Measurements from ENCODE around the gene MCC. TPM values are rescaled to one million over a fixed set of nuclear protein-coding genes. Genes with fewer than 3 reads are reported as not detected.

The MCC gene
- total RNA-seq, 1 experiment from 2014 or later, result 7.6 TPM

DNA sequence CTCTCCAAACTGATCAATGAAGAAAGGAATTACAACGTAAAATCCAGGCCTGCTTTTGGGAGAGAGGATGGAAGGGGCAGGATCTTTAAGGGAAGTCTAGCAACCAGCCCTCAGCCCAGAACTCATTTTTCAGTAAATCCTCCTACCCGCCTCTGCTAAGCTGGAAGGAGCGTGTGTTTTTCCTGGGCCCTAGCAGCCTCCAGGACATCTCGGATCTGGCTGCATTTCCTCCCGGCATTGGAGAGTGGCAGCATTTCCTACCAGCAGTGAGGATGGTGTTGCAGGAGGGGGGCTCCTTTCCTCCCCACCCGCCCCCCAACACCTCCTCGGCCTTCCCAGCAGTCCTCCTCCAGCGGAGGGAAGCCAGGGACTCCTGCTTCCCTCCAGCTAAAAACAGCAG is 457.1 kb downstream of the MCC start:
- no peak overlapping the region for H3K23ac ChIP-seq (ENCODE audit: insufficient read length, low read depth, low read length)
- H2AK5ac ChIP-seq (ENCODE audit: insufficient read length, low read length), result no peak overlapping the region
- no peak overlapping the region for H2BK120ac ChIP-seq (ENCODE audit: low read depth, low read length, poor library complexity, severe bottlenecking)
- no peaks in the 10 kb centered on the region for H4K20me1 ChIP-seq (ENCODE audit: control insufficient read depth, insufficient read depth, insufficient read length)
- H2BK12ac ChIP-seq (ENCODE audit: insufficient read length, low read depth, low read length), result no peak overlapping the region
- no peak overlapping the region for H4K91ac ChIP-seq (ENCODE audit: insufficient read length, low read depth, low read length)
- no peak overlapping the region for H2BK15ac ChIP-seq (ENCODE audit: low read depth, low read length)
- H3K4me1 ChIP-seq (ENCODE audit: insufficient read depth, low read length), result no peaks in the 10 kb centered on the region
- H3K18ac ChIP-seq (ENCODE audit: insufficient read length, low read depth, low read length), result no peak overlapping the region
- H3K27me3 ChIP-seq (ENCODE audit: insufficient read depth, low read length), result no peaks in the 10 kb centered on the region
- DNase-seq, result no peak
- no peak overlapping the region for H2AFZ ChIP-seq (ENCODE audit: low read length)
- no peaks in the 10 kb centered on the region for H3K9me3 ChIP-seq (ENCODE audit: control insufficient read depth, low read depth, low read length)
- H3K9ac ChIP-seq (ENCODE audit: extremely low read depth, insufficient read length, low read length), result no peak overlapping the region
- Mint-ChIP-seq H3K36me3 (ENCODE audit: insufficient read depth in 1 of 3, low read depth in 3 of 3) (peaks cover 25 to 32% (median 27%) of the 10 kb centered on the region in 3 experiments; a peak in 6 of 7 replicates), H3K9me3 (no peaks in the 10 kb centered on the region), H3K27me3 (ENCODE audit: low read depth) (no peaks in the 10 kb centered on the region; the same call in 1 of the 2 replicates), H3K4me3 (no peak overlapping the region), H3K27ac (peak overlapping the region; percentile 80 to 83 (median 82); a peak in 5 of 7 replicates), H3K4me1 (peaks cover 34 to 39% of the 10 kb centered on the region in 2 experiments)
- H3K4ac ChIP-seq (ENCODE audit: low read depth, low read length), result no peak overlapping the region
- WGBS (ENCODE audit: extremely low coverage, insufficient read length, low lambda C conversion rate), result no CpG with 5 or more reads among the region's 8 CpGs
- H4K8ac ChIP-seq (replicated peaks; ENCODE audit: insufficient read length, low read depth, low read length), result no peak overlapping the region
- no peak overlapping the region for H4K5ac ChIP-seq (ENCODE audit: insufficient read length, low read depth, low read length)
- H3K56ac ChIP-seq (ENCODE audit: insufficient read length, low read depth, low read length), result no peak overlapping the region
- H3K14ac ChIP-seq (ENCODE audit: insufficient read depth, low read length), result 0 out of 2 replicates have a peak overlapping the region, but pooled peaks have one; percentile 14
- H3K79me1 ChIP-seq (ENCODE audit: insufficient read depth, low read depth, low read length, poor library complexity, severe bottlenecking), result no peaks in the 10 kb centered on the region
- H3T11ph ChIP-seq (ENCODE audit: low read length), result no peak overlapping the region
- no peak overlapping the region for H3K4me2 ChIP-seq (ENCODE audit: insufficient read depth, insufficient read length, low read length)
- H3K27ac ChIP-seq (ENCODE audit: insufficient read length, low read depth, low read length), result no peak overlapping the region
- no peaks in the 10 kb centered on the region for H3K23me2 ChIP-seq (ENCODE audit: insufficient read length, low read depth, low read length, poor library complexity, severe bottlenecking)
- TF ChIP-seq, protein P1, sequence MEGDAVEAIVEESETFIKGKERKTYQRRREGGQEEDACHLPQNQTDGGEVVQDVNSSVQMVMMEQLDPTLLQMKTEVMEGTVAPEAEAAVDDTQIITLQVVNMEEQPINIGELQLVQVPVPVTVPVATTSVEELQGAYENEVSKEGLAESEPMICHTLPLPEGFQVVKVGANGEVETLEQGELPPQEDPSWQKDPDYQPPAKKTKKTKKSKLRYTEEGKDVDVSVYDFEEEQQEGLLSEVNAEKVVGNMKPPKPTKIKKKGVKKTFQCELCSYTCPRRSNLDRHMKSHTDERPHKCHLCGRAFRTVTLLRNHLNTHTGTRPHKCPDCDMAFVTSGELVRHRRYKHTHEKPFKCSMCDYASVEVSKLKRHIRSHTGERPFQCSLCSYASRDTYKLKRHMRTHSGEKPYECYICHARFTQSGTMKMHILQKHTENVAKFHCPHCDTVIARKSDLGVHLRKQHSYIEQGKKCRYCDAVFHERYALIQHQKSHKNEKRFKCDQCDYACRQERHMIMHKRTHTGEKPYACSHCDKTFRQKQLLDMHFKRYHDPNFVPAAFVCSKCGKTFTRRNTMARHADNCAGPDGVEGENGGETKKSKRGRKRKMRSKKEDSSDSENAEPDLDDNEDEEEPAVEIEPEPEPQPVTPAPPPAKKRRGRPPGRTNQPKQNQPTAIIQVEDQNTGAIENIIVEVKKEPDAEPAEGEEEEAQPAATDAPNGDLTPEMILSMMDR (conservative IDR thresholded peaks at IDR 0.05), result no peak
- no peak overlapping the region for H2BK5ac ChIP-seq (ENCODE audit: insufficient read length, low read length)
- H2BK20ac ChIP-seq (ENCODE audit: low read depth, low read length, poor library complexity, severe bottlenecking), result no peak overlapping the region
- no peaks in the 10 kb centered on the region for H3K79me2 ChIP-seq (ENCODE audit: insufficient read depth, low read length)

All from H9 (cell line).